Lung (tissue), 12 donors: Measurements from ENCODE around the gene SIMC1. TPM values are rescaled to one million over a fixed set of nuclear protein-coding genes. Genes with fewer than 3 reads are reported as not detected.
A peak's percentile ranks its signal among the peaks of the same experiment; 100 is the strongest.

Experiments
- ATAC-seq: fragments of 200-7000 bp; cut with Tn5 transposase; one replicate; pipeline ENCODE4 v1.9.1; 2020; ENCODE audit warnings: moderate number of reproducible peaks; ENCODE audit not compliant: insufficient read depth, low FRiP score
- DNase-seq, 3 donors: peaks; one replicate each; pipeline ENCODE4 v3.0.0-alpha.2; 2013 to 2017
- H3K27ac ChIP-seq, 2 donors: one replicate each; pipeline ENCODE4 v1.5.1; 2013; ENCODE audit warnings: mild to moderate bottlenecking in 2 of 2, moderate library complexity in 2 of 2, control low read depth in 1 of 2, inconsistent platforms in 1 of 2, low read depth in 1 of 2, low read length in 1 of 2
- H3K27me3 ChIP-seq, 3 donors: one replicate each; pipeline ENCODE4 v1.5.1; 2013; ENCODE audit warnings: low read length in 2 of 3; ENCODE audit not compliant: control insufficient read depth in 3 of 3, insufficient read depth in 3 of 3
- H3K36me3 ChIP-seq, 4 donors: one replicate each; pipeline ENCODE4 v1.5.1; 2013; ENCODE audit warnings: low read length in 4 of 4, mild to moderate bottlenecking in 1 of 4, moderate library complexity in 1 of 4; ENCODE audit not compliant: control insufficient read depth in 4 of 4, insufficient read depth in 4 of 4
- H3K4me1 ChIP-seq, 5 donors: one replicate each; pipeline ENCODE4 v1.5.1; 2013; ENCODE audit warnings: low read length in 5 of 5, mild to moderate bottlenecking in 2 of 5, moderate library complexity in 1 of 5; ENCODE audit not compliant: control insufficient read depth in 5 of 5, insufficient read depth in 5 of 5
- H3K4me3 ChIP-seq: one replicate; pipeline ENCODE4 v1.5.1; 2013; ENCODE audit warnings: mild to moderate bottlenecking, control low read depth, moderate library complexity
- H3K9ac ChIP-seq, 2 donors: one replicate each; pipeline ENCODE4 v1.5.1; 2013; ENCODE audit warnings: low read length in 2 of 2, control low read depth in 1 of 2; ENCODE audit not compliant: insufficient read depth in 1 of 2
- H3K9me3 ChIP-seq, 4 donors: one replicate each; pipeline ENCODE4 v1.5.1; 2013; ENCODE audit warnings: low read length in 3 of 4, mild to moderate bottlenecking in 1 of 4, moderate library complexity in 1 of 4; ENCODE audit not compliant: control insufficient read depth in 4 of 4, insufficient read depth in 3 of 4
- CTCF ChIP-seq: IDR thresholded peaks from 2 replicates; pipeline ENCODE4 v1.5.1; 2012; ENCODE audit warnings: mild to moderate bottlenecking; ENCODE audit errors: control extremely low read depth, extremely low read depth
- WGBS, 2 donors: extraction: QIAGEN DNeasy Blood & Tissue Kit; methylation state at CpG; one replicate each; pipeline ENCODE4 v1.1.7; 2013; 5-methylcytosine and 5-hydroxymethylcytosine counted together
- polyA plus RNA-seq, 2 donors: library from polyadenylated mRNA; stranded (reverse); fragments of 200-250 nt; gene quantifications; one replicate each; pipeline ENCODE4 v1.2.1, GENCODE V29; 2013
- total RNA-seq, 2 donors: library from RNA; depleted of rRNA in 1 of 2; stranded (reverse); fragments of >200 nt in 1 of 2; gene quantifications; one replicate each; pipeline ENCODE4 v1.2.1, GENCODE V29; 2014 to 2021
- donor health status: control.
- donor health status: control.
- donor health status: Bipolar disorder and iron deficiency.
- donor health status: healthy.
- donor health status: DM: yes; HTN: yes; CAD: no.

Gene SIMC1
- total and polyA plus RNA-seq, 4 donors, result 3.7 to 20.9 (median 8.7) TPM

- no peak overlapping the region for H3K27ac ChIP-seq
- no peak overlapping the region for H3K9ac ChIP-seq
- no peak for TF ChIP-seq CTCF
- H3K36me3 ChIP-seq, result peaks cover 6 to 31% (median 22%) of the 10 kb centered on the region in 4 donors
- no peaks in the 10 kb centered on the region for H3K9me3 ChIP-seq
- no peaks in the 10 kb centered on the region for H3K27me3 ChIP-seq
- ATAC-seq (no peak), DNase-seq (no peak)
- no peaks in the 10 kb centered on the region for H3K4me1 ChIP-seq
- WGBS, 2 donors, result 85 to 97% methylated on average over 1 of the region's 1 CpG
- no peak overlapping the region for H3K4me3 ChIP-seq
These were observed 103.9 kb downstream of the SIMC1 start for GRCh38 chr5:176342158-176342483.

- no peak for TF ChIP-seq CTCF
- no peaks in the 10 kb centered on the region for H3K9me3 ChIP-seq
- DNase-seq (no peak), ATAC-seq (no peak)
- WGBS, 2 donors, result 60 to 83% methylated on average over 2 of the region's 2 CpGs
- no peak overlapping the region for H3K27ac ChIP-seq
- no peaks in the 10 kb centered on the region for H3K27me3 ChIP-seq
- H3K4me1 ChIP-seq, result no peaks in the 10 kb centered on the region
- no peak overlapping the region for H3K9ac ChIP-seq
- H3K4me3 ChIP-seq, result no peak overlapping the region
- H3K36me3 ChIP-seq, result peaks cover 14 to 32% (median 22%) of the 10 kb centered on the region in 4 donors
These were observed 104.7 kb downstream of the SIMC1 start for GRCh38 chr5:176342766-176343458.

- 65 to 93% methylated on average over 8 of the region's 8 CpGs for WGBS, 2 donors
- DNase-seq, result peak; percentile 63 to 83 (median 71)
These were observed 112.2 kb downstream of the SIMC1 start for GRCh38 chr5:176350416-176350815.

More at GRCh38 chr5:176350416-176350815, 112.2 kb downstream of the SIMC1 start:
- no peaks in the 10 kb centered on the region for H3K27me3 ChIP-seq
- H3K4me3 ChIP-seq, result no peak overlapping the region
- peaks cover 0 to 10% (median 0%) of the 10 kb centered on the region in 5 donors for H3K4me1 ChIP-seq
- TF ChIP-seq CTCF, result no peak
- no peaks in the 10 kb centered on the region for H3K9me3 ChIP-seq
- ATAC-seq, result peak; percentile 41
- H3K9ac ChIP-seq, result no peak overlapping the region
- no peak overlapping the region for H3K27ac ChIP-seq
- H3K36me3 ChIP-seq, result peaks cover 36 to 67% (median 49%) of the 10 kb centered on the region in 4 donors
